Kidney (tissue), 14 donors: Measurements from ENCODE around the gene CPTP. TPM values are rescaled to one million over a fixed set of nuclear protein-coding genes. Genes with fewer than 3 reads are reported as not detected.

Source experiments
- DNase-seq, 5 donors: peaks; one replicate each; pipeline ENCODE4 v3.0.0-alpha.2; 2013 to 2020
- FAIRE-seq: peaks from 2 replicates; lab custom pipeline; 2012; peaks lifted over from hg19 to GRCh38; lab: Jason Lieb, UNC
- H3K27ac ChIP-seq, 2 donors: one replicate each; pipeline ENCODE4 v1.7.0; 2013; ENCODE audit warnings: low read depth in 2 of 2, low read length in 2 of 2, inconsistent platforms in 1 of 2
- H3K27me3 ChIP-seq: one replicate; pipeline ENCODE4 v1.7.1; 2013; ENCODE audit warnings: low read length, inconsistent platforms; ENCODE audit not compliant: control insufficient read depth, insufficient read depth
- H3K36me3 ChIP-seq, 3 donors: one replicate each; pipeline versions ENCODE4 v1.7.0 to v1.7.1; 2013; ENCODE audit warnings: low read length in 3 of 3, control low read depth in 1 of 3, inconsistent platforms in 1 of 3; ENCODE audit not compliant: insufficient read depth in 3 of 3, control insufficient read depth in 2 of 3
- H3K4me1 ChIP-seq, 3 donors: one replicate each; pipeline versions ENCODE4 v1.7.0 to v1.7.1; 2013; ENCODE audit warnings: low read length in 3 of 3, inconsistent platforms in 1 of 3, low read depth in 1 of 3; ENCODE audit not compliant: control insufficient read depth in 2 of 3, insufficient read depth in 2 of 3
- H3K4me3 ChIP-seq, 3 donors: one replicate each; pipeline versions ENCODE4 v1.7.0 to v1.8.1; 2013; ENCODE audit warnings: low read length in 3 of 3, control low read depth in 1 of 3, inconsistent platforms in 1 of 3
- H3K9ac ChIP-seq, 3 donors: one replicate each; pipeline versions ENCODE4 v1.7.0 to v1.7.1; 2013; ENCODE audit warnings: low read length in 3 of 3, control low read depth in 1 of 3, inconsistent platforms in 1 of 3
- H3K9me3 ChIP-seq, 3 donors: one replicate each; pipeline versions ENCODE4 v1.7.0 to v1.7.1; 2013; ENCODE audit warnings: low read length in 3 of 3, control low read depth in 1 of 3, inconsistent platforms in 1 of 3; ENCODE audit not compliant: control insufficient read depth in 2 of 3, insufficient read depth in 1 of 3
- intact Hi-C: fragments of 100-400 bp; cut with DNase I; formaldehyde crosslinking; loops from one replicate; pipeline ENCODE4 v1.11.1; 2022
- polyA plus RNA-seq: library from polyadenylated mRNA; stranded (reverse); fragments of 350-450 nt; fragmentation: Illumina TruSeq; extraction: RNeasy Lipid Tissue Mini Kit (QIAGEN cat#74804); gene quantifications from one replicate; pipeline ENCODE4 v1.2.3, GENCODE V29; 2014; ENCODE audit warnings: low read depth, low replicate concordance; ENCODE audit not compliant: insufficient read depth
- total RNA-seq: library from RNA; stranded (reverse); fragmentation: NEBNext Ultra II Directional; extraction: Animal tissue kit (Norgen Biotek cat#: 25700); gene quantifications from one replicate; pipeline ENCODE4 v1.2.1, GENCODE V29; 2021
- TF ChIP-seq, protein P1 (sequence below): IDR thresholded peaks from 3 replicates; pipeline ENCODE4 v1.5.1; 2012; ENCODE audit warnings: mild to moderate bottlenecking, moderate library complexity, borderline replicate concordance; ENCODE audit not compliant: insufficient read depth; ENCODE audit errors: extremely low read depth
- donor health status: control.
- donor health status: control.
- donor health status: control.
- donor health status: control.
- donor health status: control.
- donor health status: DM: yes; HTN: yes; CAD: no.
- donor health status: Normal renal cell carcinoma (clear cell type).

Gene CPTP
- total and polyA plus RNA-seq, 2 donors from 2014 or later = 21.9 to 51.5 TPM

DNA sequence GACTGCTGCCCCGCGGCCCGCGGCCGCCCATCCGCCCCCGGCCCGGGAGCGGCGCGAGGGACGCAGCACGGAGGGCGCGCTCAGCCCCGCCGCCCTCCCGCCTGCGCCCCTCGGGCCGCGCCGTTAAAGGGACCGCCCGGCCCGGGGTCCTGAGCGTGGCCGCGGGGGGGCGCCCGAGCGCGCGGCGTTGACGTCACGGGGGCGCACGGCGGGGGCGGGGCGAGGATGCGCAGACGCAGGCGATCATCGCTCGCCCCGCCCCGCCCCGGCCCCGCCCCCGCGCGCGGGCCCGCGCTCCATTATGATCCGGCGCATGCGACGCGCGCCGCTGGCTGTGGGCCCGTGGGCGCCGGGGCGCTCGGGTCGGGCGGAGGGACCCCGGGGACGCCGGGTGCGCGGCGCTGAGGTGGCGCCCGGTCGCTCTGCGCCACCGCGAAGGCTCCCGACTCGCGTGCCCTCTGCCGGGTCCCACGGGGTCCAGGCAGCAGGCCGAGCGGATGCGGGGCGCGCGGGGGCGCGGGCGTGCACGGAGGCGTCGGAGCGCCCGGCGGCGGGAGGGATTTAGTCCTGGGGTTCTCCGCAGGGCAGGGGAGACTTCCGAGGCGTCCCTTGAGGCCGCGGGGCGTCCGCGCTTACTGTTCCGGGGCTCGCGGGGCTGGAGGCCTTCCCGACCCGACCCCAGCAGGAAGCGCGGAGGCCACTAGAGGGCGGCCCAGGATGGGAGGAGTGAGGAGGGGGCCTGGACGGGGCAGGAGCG is 24.8 kb downstream of the CPTP start, which contains the start of gene DVL1:
DVL1 (minus strand) TSS at position 163 of the 757 bp plus-strand sequence. CDS start 353 bp downstream, outside the sequence.
- H3K27me3 ChIP-seq = no peaks in the 10 kb centered on the region
- peak; percentile 75 to 90 (median 88) for DNase-seq
- intact Hi-C loops = no loop called here
- H3K4me1 ChIP-seq = peaks cover 0 to 30% (median 0%) of the 10 kb centered on the region in 3 donors
- H3K9me3 ChIP-seq = no peaks in the 10 kb centered on the region
- H3K9ac ChIP-seq = peak within 1 kb of the TSS in 2 of 3 donors; percentile 77 to 78
- peak within 1 kb of the TSS; percentile 61 to 76 (median 70) for H3K4me3 ChIP-seq
- TF ChIP-seq, protein P1, sequence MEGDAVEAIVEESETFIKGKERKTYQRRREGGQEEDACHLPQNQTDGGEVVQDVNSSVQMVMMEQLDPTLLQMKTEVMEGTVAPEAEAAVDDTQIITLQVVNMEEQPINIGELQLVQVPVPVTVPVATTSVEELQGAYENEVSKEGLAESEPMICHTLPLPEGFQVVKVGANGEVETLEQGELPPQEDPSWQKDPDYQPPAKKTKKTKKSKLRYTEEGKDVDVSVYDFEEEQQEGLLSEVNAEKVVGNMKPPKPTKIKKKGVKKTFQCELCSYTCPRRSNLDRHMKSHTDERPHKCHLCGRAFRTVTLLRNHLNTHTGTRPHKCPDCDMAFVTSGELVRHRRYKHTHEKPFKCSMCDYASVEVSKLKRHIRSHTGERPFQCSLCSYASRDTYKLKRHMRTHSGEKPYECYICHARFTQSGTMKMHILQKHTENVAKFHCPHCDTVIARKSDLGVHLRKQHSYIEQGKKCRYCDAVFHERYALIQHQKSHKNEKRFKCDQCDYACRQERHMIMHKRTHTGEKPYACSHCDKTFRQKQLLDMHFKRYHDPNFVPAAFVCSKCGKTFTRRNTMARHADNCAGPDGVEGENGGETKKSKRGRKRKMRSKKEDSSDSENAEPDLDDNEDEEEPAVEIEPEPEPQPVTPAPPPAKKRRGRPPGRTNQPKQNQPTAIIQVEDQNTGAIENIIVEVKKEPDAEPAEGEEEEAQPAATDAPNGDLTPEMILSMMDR = peak; percentile 55
- H3K27ac ChIP-seq = peak within 1 kb of the TSS; percentile 81 to 82
- H3K36me3 ChIP-seq = no peaks in the 10 kb centered on the region
- no peak for FAIRE-seq

DNA sequence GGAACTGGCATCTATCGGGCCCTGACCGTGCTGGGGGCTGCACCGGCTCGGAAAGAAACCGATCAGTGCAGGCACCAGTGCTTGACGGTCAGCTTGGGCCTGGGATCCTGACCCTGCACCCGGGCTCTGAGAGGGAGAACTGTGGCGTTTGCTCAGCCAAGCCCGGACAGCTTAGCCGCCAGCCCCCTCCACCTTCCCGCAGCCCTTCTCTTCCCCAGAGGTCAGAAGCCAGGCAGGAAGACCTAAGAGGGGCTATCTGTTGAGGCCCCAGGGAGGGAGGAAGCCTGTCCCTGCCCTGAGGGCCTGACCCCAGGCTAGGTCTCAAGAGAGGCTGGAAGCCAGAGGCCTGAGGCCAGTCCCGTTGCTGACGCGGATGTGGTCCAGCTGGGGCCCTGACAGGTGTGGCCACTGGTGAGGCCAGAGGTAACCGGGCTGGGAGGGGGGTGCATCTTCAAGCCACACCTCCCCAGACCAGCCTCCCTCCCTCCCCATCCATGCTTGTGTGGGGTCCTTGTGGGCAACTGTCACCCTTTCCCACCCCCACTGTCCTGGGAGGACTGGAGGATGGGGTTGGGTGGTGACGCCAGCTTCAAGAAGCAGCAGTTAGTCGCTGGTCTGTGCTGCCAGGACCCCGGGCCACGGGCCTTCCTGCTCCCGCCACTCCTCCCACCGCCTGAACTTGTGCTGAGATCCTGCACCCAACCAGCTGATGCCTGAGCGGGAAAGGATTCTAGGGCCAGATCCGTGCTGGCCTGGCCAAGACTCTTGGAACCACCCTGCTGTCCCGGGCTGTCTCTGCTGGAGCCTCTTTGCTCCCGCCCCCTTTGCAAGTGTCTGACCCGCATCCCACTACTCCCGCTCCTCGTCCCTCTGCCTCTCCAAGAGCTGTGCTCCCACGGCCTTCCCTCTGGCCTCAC is 27.2 kb downstream of the CPTP start:
- Histone ChIP-seq H3K9me3 (no peaks in the 10 kb centered on the region), H3K27ac (peak overlapping the region in 1 of 2 donors; percentile 48), H3K4me3 (no peak overlapping the region), H3K36me3 (no peaks in the 10 kb centered on the region), H3K27me3 (no peaks in the 10 kb centered on the region), H3K9ac (peak overlapping the region in 1 of 3 donors; percentile 12), H3K4me1 (peaks cover 0 to 24% (median 0%) of the 10 kb centered on the region in 3 donors)
- TF ChIP-seq, protein P1 = no peak
- FAIRE-seq = no peak
- intact Hi-C loops = no loop called here
- peak in 2 of 5 donors; percentile 78 to 89 for DNase-seq

DNA sequence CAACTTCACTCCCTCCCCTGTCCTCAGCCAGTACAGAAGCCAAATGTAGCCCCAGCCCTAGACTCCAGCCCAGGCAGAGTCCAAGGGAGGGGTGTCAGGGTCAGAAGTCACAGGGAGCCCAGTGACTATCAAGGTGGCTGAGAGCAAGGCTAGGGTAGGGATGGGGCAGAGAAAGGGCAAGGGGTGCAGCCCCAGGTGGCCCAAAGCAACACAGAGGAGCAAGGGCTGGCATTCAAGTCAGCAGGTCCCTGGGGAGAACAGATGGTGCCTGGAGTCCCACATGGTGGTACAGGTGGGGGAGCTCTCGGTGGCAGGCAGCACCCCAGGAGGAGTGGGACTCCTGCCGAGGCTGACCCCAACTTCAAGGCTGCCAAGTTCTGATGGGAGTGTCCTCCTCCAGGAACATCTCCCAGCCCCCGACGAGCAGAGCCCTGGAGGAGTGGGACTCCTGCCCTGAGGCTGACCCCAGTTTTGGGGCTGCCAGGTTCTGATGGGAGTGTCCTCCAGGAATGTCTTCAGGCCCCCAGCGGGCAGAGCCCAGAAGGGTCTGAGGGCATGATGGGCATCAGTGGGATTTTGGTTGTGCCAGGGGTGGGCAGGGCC is 28.3 kb downstream of the CPTP start:
- intact Hi-C loops = no loop called here
- Histone ChIP-seq H3K4me3 (no peak overlapping the region), H3K36me3 (no peaks in the 10 kb centered on the region), H3K27me3 (no peaks in the 10 kb centered on the region), H3K4me1 (peaks cover 0 to 15% (median 0%) of the 10 kb centered on the region in 3 donors), H3K27ac (no peak overlapping the region), H3K9me3 (no peaks in the 10 kb centered on the region), H3K9ac (no peak overlapping the region)
- no peak for FAIRE-seq
- peak in 1 of 5 donors; percentile 57 for DNase-seq
- TF ChIP-seq, protein P1 = no peak
